Epithelial cell of proximal tubule (primary cell): ENCODE measurements around the gene GAL. TPM values are rescaled to one million over a fixed set of nuclear protein-coding genes. Genes with fewer than 3 reads are reported as not detected.

ENCODE experiments used
- DNase-seq: peaks from one replicate; pipeline ENCODE4 v3.0.0-alpha.2; 2011; ENCODE audit warnings: low read depth
- H3K4me3 ChIP-seq: 2 replicates; pipeline ENCODE4 v1.5.1; 2011; ENCODE audit warnings: low read depth, mild to moderate bottlenecking, low read length
- total RNA-seq: library from RNA; depleted of rRNA; stranded (reverse); fragments of >200 nt; gene quantifications from 2 replicates; pipeline ENCODE4 v1.2.3, GENCODE V29; 2015
- TF ChIP-seq, protein P1 (sequence below): conservative IDR thresholded peaks from 2 replicates; pipeline ENCODE4 v1.5.1; 2012; ENCODE audit warnings: low read depth, mild to moderate bottlenecking, low read length

The GAL gene
- total RNA-seq, 1 donor from 2014 or later: 22.5 TPM

DNA sequence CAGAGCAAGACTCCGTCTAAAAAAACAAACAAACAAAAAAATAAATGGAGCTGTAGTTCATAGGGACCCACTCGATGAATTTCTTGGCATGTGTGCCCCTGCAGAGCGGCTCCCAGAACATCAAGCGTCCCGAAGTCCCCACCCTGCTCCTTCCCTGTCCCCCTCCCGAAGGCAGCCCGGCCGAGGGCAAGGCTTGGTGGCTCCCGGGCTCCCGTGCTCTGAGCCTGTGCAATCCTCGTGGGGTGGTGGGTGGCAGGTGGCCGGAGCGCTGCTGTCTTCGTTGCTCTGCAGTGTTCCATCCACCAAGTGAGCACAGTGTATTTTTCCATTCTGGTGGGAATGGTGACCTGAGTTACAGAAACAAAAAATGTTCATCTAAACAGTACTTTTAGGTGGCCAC is 33.5 kb upstream of the GAL start:
- DNase-seq: no peak
- TF ChIP-seq, protein P1, sequence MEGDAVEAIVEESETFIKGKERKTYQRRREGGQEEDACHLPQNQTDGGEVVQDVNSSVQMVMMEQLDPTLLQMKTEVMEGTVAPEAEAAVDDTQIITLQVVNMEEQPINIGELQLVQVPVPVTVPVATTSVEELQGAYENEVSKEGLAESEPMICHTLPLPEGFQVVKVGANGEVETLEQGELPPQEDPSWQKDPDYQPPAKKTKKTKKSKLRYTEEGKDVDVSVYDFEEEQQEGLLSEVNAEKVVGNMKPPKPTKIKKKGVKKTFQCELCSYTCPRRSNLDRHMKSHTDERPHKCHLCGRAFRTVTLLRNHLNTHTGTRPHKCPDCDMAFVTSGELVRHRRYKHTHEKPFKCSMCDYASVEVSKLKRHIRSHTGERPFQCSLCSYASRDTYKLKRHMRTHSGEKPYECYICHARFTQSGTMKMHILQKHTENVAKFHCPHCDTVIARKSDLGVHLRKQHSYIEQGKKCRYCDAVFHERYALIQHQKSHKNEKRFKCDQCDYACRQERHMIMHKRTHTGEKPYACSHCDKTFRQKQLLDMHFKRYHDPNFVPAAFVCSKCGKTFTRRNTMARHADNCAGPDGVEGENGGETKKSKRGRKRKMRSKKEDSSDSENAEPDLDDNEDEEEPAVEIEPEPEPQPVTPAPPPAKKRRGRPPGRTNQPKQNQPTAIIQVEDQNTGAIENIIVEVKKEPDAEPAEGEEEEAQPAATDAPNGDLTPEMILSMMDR: no peak
- no peak overlapping the region for H3K4me3 ChIP-seq

DNA sequence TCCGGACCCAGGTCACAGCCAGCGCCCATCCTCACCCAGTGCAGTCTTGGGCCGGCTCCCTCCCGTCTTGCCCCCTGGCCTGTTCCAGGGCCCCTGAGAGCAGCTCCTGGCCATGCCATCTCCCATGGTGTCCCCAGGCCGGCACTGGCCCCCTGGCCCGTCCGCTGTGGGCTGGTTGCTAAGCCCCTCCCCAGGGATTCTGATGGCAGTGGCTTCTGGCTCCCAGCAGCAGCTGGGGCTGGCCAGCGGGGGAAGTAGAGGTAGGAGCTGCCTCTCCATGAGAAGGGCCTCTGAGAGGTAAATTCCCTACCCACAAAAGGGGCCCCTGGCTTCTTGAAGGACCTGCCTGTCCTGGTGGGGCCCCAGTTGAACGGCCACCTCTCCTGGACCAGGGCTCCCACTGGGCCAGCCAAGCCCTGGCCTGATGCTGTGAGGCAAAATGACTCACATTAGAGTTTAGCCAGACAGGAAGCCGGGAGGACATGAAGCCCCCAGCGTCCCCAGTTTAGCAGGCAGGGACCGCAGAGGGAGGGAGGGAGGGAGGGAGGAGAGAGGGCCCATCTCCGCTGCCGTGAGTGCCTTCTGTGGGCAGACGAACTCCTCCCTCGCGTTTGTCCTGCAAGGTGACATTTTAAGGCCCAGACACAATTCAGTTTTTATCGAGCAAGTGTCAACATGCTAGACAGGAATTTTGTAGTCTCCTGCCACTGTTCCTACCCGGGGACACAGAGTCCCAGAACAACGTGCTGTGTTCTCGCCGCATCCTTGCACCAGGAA is 32.9 kb upstream of the GAL start:
- TF ChIP-seq, protein P1: no peak
- no peak for DNase-seq
- no peak overlapping the region for H3K4me3 ChIP-seq

DNA sequence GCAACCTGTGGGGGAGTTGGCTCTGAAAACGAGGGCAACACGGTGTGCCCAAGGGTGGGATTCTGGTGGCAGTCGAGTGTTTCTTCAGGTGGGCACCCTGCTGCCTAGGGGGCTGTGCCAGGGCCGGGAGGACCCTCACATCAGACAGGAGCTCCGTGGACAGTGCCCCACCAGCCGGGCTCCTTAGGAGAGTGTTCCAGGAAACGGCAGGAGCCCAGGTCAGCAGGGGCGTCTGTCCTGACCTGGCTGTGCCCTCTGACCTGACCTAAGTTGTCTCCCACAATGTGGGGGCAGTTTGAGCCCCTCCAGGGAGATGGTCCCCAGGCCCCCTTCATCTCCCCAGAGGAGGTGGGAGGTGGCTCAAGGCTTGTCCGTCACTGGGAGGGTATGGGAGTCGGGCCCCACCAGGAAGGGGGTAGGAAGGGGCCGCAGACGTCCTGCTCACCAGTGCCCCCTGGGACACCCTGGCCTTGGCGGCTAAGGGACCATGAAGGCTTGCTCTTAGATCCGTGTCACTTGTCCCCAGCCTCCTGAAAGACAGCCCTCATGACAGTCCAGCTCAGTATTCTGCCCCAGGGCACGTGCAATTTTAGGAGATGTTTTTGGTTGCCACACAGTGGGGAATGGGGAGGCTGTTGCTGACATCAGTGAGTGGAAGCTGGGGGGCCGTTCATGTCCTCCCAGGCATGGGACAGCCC is 32.2 kb upstream of the GAL start:
- TF ChIP-seq, protein P1: no peak
- DNase-seq: no peak
- H3K4me3 ChIP-seq: no peak overlapping the region

DNA sequence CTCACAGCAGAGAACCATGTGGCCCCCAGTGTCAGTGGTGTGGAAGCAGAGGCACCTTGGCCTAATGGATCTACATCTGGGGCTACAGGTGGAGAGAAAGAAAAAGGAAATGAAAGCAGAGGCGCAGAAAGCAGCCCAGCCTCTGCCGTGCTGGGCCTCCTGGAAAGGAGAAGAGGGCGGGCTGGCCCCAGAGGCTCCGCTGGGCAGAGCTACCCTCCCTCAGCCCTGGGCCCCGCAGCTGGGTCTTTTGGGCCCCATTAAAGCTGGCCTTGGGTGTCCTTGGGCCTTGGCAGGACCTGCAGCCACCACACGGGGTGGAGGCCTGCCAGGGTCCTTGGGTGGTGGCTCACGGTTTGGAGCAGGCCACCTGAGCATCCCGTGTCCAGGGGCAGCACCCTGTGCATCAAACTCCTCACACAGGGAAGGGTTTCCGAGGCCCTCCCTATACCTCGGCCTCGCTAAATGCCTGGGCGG is 31.6 kb upstream of the GAL start:
- TF ChIP-seq, protein P1: no peak
- DNase-seq: no peak

DNA sequence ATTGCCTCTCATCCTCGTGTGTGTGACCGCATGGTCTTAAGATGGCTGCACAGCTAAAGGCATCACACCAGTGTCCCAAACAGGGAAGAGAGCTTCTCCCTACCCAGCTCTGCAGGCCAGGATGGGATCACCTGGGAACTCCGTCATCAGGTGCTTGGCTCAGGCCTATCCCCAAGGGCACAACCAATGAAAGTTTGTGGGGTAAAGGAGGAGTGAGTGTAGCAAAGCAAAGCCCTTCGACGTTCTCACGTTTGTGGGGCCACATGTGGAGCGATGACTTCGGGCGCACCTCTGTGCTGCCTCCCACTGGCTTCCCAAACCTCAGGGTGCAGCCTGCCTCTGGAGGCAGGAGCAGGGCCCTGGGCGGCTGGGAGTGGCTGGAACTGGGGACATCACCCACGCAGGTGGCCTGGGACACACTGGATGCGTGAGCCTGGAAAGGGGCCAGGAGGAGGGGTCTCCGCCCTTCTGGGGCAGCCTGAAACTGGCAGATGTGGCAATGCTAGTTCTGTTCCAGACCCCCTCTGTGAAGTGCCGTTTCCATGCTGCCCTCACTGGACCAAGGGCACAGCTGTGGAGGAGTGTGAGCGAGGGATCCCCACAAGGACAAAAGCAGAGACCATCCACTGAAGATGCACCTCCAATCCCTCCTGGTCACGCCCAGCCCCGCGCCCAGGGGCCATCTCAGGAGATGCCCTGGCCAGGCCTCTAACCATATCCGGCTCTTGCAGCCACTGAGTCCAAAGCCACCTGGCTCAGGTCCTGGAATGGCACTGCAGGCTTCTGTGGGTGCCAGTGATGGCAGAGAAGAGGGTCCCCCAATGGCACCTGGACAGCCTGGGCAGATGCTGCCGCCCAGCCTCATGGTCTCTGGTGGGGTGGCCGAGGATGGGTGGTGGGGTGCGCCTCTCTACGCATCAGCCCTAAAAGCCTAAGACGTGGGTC is 30.6 kb upstream of the GAL start:
- TF ChIP-seq, protein P1: no peak
- H3K4me3 ChIP-seq: no peak overlapping the region
- no peak for DNase-seq

More for the DNA sequence above, 31.6 kb upstream of the GAL start:
- no peak overlapping the region for H3K4me3 ChIP-seq

DNA sequence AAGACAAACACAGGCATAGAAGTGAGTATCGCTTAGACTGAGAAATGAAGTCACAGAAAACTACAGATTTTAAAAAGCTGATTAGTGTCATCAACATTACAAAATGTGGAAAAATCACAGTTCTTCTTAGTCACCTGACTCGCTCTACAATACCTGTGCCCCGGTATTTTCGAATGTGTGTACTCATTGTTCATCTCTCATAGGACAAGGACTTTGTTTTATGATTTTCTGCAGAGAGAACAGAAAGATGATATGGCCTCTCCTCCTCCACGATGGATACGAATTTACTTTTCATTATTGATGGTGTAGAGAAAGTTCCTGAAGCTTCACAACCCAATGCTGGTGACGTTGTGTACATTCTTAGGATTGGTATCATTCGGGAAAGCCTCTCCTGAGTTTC is 29.4 kb upstream of the GAL start:
- DNase-seq: no peak
- TF ChIP-seq, protein P1: no peak
- H3K4me3 ChIP-seq: no peak overlapping the region
